GM12878 (cell line): ENCODE data around the gene ADD1. TPM values are rescaled to one million over a fixed set of nuclear protein-coding genes. Genes with fewer than 3 reads are reported as not detected.
"Not testable (repeated sequence)": the region's sequence is repeated elsewhere in the genome, so short reads cannot be mapped to it uniquely, and the experiment has no call there.

Experiments used
- ATAC-seq: fragments of 200-7000 bp; cut with Tn5 transposase; 3 replicates; pipeline ENCODE4 v1.9.1; 2020; ENCODE audit warnings: mild to moderate bottlenecking, moderate library complexity
- BruUV-seq: library from RNA; stranded (reverse); fragments of 400-500 nt; replicated peaks from 2 replicates; lab custom pipeline; 2021; lab: Mats Ljungman, UMichigan
- CTCF ChIA-PET: fragments of 300-600 bp; sonication (Branson Sonifier 250); formaldehyde crosslinking; extraction: SDS; loops from one replicate; lab custom pipeline; 2021; ENCODE audit warnings: inconsistent platforms; lab: Yijun Ruan, JAX
- POLR2A ChIA-PET: fragments of 350-600 bp; formaldehyde crosslinking; extraction: SDS; loops from one replicate; lab custom pipeline; 2021; ENCODE audit warnings: inconsistent platforms; lab: Charles Lee
- RAD21 ChIA-PET: fragments of 300-600 bp; sonication (Branson Sonifier 250); formaldehyde crosslinking; loops from one replicate; lab custom pipeline; 2023; ENCODE audit warnings: antibody characterized with exemption; ENCODE audit not compliant: unreplicated experiment; lab: Charles Lee
- SMC1A ChIA-PET: fragments of 300-600 bp; sonication (Branson Sonifier 250); formaldehyde crosslinking; loops from one replicate; lab custom pipeline; 2023; ENCODE audit not compliant: unreplicated experiment, uncharacterized antibody; lab: Charles Lee
- DNase-seq: peaks from one replicate; pipeline ENCODE4 v3.0.0-alpha.2; 2011; ENCODE audit warnings: low read depth, low spot score
- FAIRE-seq: peaks from 3 replicates; lab custom pipeline; 2011; peaks lifted over from hg19 to GRCh38; lab: Jason Lieb, UNC
- H2AFZ ChIP-seq: 2 replicates; pipeline ENCODE4 v1.6.0; 2011; ENCODE audit warnings: low read depth, low read length, control low read depth; ENCODE audit not compliant: control insufficient read depth
- H3K27ac ChIP-seq: 2 replicates; pipeline ENCODE4 v1.5.1; 2011; ENCODE audit warnings: control low read depth; ENCODE audit not compliant: control insufficient read depth, insufficient read depth
- H3K27me3 ChIP-seq, 2 experiments: replicated peaks in 1 of 2; 2 replicates each; pipeline versions ENCODE4 v1.6.0 to v1.6.1; 2011; ENCODE audit warnings: low read length in 1 of 2; ENCODE audit not compliant: control insufficient read depth in 2 of 2, insufficient read depth in 2 of 2
- H3K36me3 ChIP-seq, 2 experiments: 2 replicates each; pipeline ENCODE4 v1.5.1; 2011; ENCODE audit warnings: low read length in 1 of 2; ENCODE audit not compliant: control insufficient read depth in 2 of 2, insufficient read depth in 2 of 2
- H3K4me1 ChIP-seq: 2 replicates; pipeline ENCODE4 v1.6.1; 2011; ENCODE audit warnings: mild to moderate bottlenecking, low read length, moderate library complexity, mixed read lengths; ENCODE audit not compliant: control insufficient read depth, insufficient read depth
- H3K4me2 ChIP-seq: 2 replicates; pipeline ENCODE4 v1.6.0; 2011; ENCODE audit warnings: control low read depth; ENCODE audit not compliant: control insufficient read depth, insufficient read depth
- H3K4me3 ChIP-seq: fragments of 200-600 bp; sonication (generic); 2 replicates; pipeline ENCODE4 v1.5.1; 2016
- H3K79me2 ChIP-seq: 2 replicates; pipeline ENCODE4 v1.6.0; 2011; ENCODE audit warnings: low read length; ENCODE audit not compliant: control insufficient read depth, insufficient read depth
- H3K9ac ChIP-seq: 2 replicates; pipeline ENCODE4 v1.8.0; 2011; ENCODE audit warnings: low read length, control low read depth, mixed read lengths; ENCODE audit not compliant: control insufficient read depth, insufficient read depth
- H3K9me3 ChIP-seq: replicated peaks from 3 replicates; pipeline ENCODE4 v1.5.1; 2011; ENCODE audit warnings: mild to moderate bottlenecking, low read length; ENCODE audit not compliant: control insufficient read depth, insufficient read depth
- H4K20me1 ChIP-seq: 2 replicates; pipeline ENCODE4 v1.6.0; 2011; ENCODE audit not compliant: control insufficient read depth, insufficient read depth
- PAX8 ChIP-seq: fragments of 450-650 bp; IDR thresholded peaks from 2 replicates; pipeline ENCODE4 v1.6.1; 2017; ENCODE audit warnings: mild to moderate bottlenecking, moderate library complexity
- RUNX3 ChIP-seq: IDR thresholded peaks from 2 replicates; pipeline ENCODE4 v1.6.1; 2012; ENCODE audit warnings: low read length, inconsistent platforms
- SP1 ChIP-seq: IDR thresholded peaks from one replicate; pipeline ENCODE4 v1.6.1; 2011; ENCODE audit warnings: low read depth, low read length
- WGBS: methylation state at CpG from one replicate; pipeline ENCODE4 v1.1.6; 2016; ENCODE audit warnings: low lambda C conversion rate; ENCODE audit not compliant: insufficient replicate concordance, insufficient coverage; ENCODE audit errors: missing lambda C conversion rate; 5-methylcytosine and 5-hydroxymethylcytosine counted together
- in situ Hi-C: fragments of 300-500 bp; cut with MboI; formaldehyde crosslinking; loops from 9 replicates; pipeline ENCODE4 v1.14.3; 2018; ENCODE audit warnings: mixed read lengths
- intact Hi-C: fragments of 100-400 bp; cut with micrococcal nuclease; formaldehyde crosslinking; loops from one replicate; pipeline ENCODE4 v1.14.2; 2022; ENCODE audit not compliant: unreplicated experiment
- polyA plus RNA-seq, 11 experiments: library from polyadenylated mRNA; depleted of rRNA in 4 of 11; unstranded in 6 of 11; stranded (reverse) in 5 of 11; fragments of >200 nt; fragmentation: Nextera tagmentation in 4 of 11; fragmentation: Illumina TruSeq in 1 of 11; extraction: Ambion mirVana in 4 of 11; extraction: Trizol in 1 of 11; gene quantifications; 1 replicate in 1 of 11; 2 replicates in 10 of 11; pipeline versions ENCODE4 v1.2.1 to v1.2.3, GENCODE V29; 2011 to 2016; ENCODE audit warnings: inconsistent platforms in 2 of 11, missing spikeins in 2 of 11, low read depth in 1 of 11
- total RNA-seq, 4 experiments: library from RNA; depleted of rRNA in 3 of 4; stranded (reverse); fragments of >200 nt in 3 of 4; fragmentation: Illumina TruSeq in 1 of 4; extraction: Trizol in 1 of 4; gene quantifications; 2 replicates each; pipeline versions ENCODE4 v1.2.1 to v1.2.3, GENCODE V29; 2013 to 2021
- TF ChIP-seq, protein P1 (sequence below): fragments of 450-650 bp; conservative IDR thresholded peaks from 2 replicates; pipeline ENCODE4 v1.6.1; 2017; ENCODE audit warnings: mild to moderate bottlenecking, moderate library complexity

ADD1 gene
- total and polyA plus RNA-seq, 10 of the 15 experiments (the other 5 are each of a cell fraction or from before 2014, with no cell fraction given) = 21.6 to 182 (median 105) TPM

- TF ChIP-seq SP1 (no peak), PAX8 (no peak), RUNX3 (no peak)
- TF ChIP-seq, protein P1, sequence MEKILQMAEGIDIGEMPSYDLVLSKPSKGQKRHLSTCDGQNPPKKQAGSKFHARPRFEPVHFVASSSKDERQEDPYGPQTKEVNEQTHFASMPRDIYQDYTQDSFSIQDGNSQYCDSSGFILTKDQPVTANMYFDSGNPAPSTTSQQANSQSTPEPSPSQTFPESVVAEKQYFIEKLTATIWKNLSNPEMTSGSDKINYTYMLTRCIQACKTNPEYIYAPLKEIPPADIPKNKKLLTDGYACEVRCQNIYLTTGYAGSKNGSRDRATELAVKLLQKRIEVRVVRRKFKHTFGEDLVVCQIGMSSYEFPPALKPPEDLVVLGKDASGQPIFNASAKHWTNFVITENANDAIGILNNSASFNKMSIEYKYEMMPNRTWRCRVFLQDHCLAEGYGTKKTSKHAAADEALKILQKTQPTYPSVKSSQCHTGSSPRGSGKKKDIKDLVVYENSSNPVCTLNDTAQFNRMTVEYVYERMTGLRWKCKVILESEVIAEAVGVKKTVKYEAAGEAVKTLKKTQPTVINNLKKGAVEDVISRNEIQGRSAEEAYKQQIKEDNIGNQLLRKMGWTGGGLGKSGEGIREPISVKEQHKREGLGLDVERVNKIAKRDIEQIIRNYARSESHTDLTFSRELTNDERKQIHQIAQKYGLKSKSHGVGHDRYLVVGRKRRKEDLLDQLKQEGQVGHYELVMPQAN = no peak
These were observed 72.1 kb downstream of the ADD1 start (continued) for GRCh38 chr4:2915789-2916188.

DNA sequence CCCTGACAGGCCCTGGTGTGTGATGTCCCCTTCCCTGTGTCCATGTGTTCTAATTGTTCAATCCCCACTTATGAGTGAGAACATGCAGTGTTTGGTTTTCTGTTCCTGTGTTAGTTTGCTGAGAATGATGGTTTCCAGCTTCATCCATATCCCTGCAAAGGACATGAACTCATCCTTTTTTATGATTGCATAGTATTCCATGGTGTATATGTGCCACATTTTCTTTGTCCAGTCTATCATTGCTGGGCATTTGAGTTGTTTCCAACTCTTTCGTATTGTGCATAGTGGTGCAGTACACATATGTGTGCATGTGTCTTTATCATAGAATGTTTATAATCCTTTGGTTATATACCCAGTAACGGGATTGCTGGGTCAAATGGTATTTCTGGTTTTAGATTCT, 73.1 kb downstream of the ADD1 start:
- H3K9ac ChIP-seq, POLR2A ChIA-PET, FAIRE-seq, DNase-seq, H3K36me3 ChIP-seq, intact Hi-C loops, H3K4me3 ChIP-seq, H3K9me3 ChIP-seq, ATAC-seq, RAD21 ChIA-PET, H3K79me2 ChIP-seq, H3K27ac ChIP-seq, BruUV-seq, in situ Hi-C loops, H3K27me3 ChIP-seq, H2AFZ ChIP-seq, CTCF ChIA-PET, H3K4me2 ChIP-seq, H4K20me1 ChIP-seq, H3K4me1 ChIP-seq: not testable (repeated sequence)
- 98% methylated on average over 2 of the region's 2 CpGs for WGBS
- SMC1A ChIA-PET = interaction anchor here (1.8 kb wide), 1 partner anchor 152 kb away, joined by 4 read pairs; no protein-coding TSS in a partner anchor

DNA sequence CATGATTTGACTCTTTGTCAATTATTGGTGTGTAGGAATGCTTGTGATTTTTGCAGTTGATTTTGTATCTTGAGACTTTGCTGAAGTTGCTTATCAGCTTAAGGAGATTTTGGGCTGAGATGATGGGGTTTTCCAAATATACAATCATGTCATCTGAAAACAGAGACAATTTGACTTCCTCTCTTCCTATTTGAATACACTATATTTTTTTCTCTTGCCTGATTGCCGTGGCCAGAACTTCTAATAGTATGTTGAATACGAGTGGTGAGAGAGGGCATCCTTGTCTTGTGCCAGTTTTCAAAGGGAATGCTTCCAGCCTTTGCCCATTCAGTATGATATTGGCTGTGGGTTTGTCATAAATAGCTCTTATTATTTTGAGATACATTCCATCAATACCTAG, 74.7 kb downstream of the ADD1 start:
- ATAC-seq, BruUV-seq, H3K79me2 ChIP-seq, intact Hi-C loops, H3K27me3 ChIP-seq, DNase-seq, H3K9me3 ChIP-seq, in situ Hi-C loops, H3K9ac ChIP-seq, H3K36me3 ChIP-seq, CTCF ChIA-PET, H3K4me1 ChIP-seq, H3K4me3 ChIP-seq, H2AFZ ChIP-seq, H4K20me1 ChIP-seq, FAIRE-seq: not testable (repeated sequence)
- RAD21 ChIA-PET = interaction anchor here (0.7 kb wide), 1 partner anchor 17 kb away, joined by 3 read pairs; no protein-coding TSS in a partner anchor
- POLR2A ChIA-PET = interaction anchor here (0.6 kb wide), 1 partner anchor 47 kb away, joined by 4 read pairs; no protein-coding TSS in a partner anchor
- 25% methylated on average over 2 of the region's 2 CpGs for WGBS
- H3K27ac ChIP-seq = peak overlapping the region; percentile 25; the same call in 1 of the 2 replicates
- SMC1A ChIA-PET = interaction anchor here (0.6 to 1.8 kb wide), 4 partner anchors 17 to 153 kb away, joined by 3 to 4 read pairs (median 4); no protein-coding TSS in a partner anchor
- H3K4me2 ChIP-seq = peak overlapping the region; percentile 9; the same call in 1 of the 2 replicates
